ENCODE results near the gene ISG15. TPM values are rescaled to one million over a fixed set of nuclear protein-coding genes. Genes with fewer than 3 reads are reported as not detected.

Gene ISG15
- total RNA-seq, 1 donor from 2014 or later, result 22.3 TPM

- H3K9me3 Mint-ChIP-seq, result peaks cover 3% of the 10 kb centered on the region
- H3K36me3 Mint-ChIP-seq (ENCODE audit: low read depth), result peaks cover 3% of the 10 kb centered on the region
- peaks cover 3% of the 10 kb centered on the region for H3K4me1 Mint-ChIP-seq
- H3K27ac Mint-ChIP-seq (ENCODE audit: unreplicated experiment), result no peak overlapping the region
- no peak for DNase-seq (ENCODE audit: low read depth, low spot score)
- TF ChIP-seq CTCF (conservative IDR thresholded peaks at IDR 0.05), result no peak
- H3K27me3 Mint-ChIP-seq (ENCODE audit: low read depth), result peaks cover 36% of the 10 kb centered on the region
- H3K4me3 Mint-ChIP-seq, result no peak overlapping the region
Measured at GRCh38 chr1:981491-981954, 31.8 kb upstream of the ISG15 start.

GRCh38 chr1:981955-982558 is 31.2 kb upstream of the ISG15 start, which contains the start of gene PERM1:
Gene PERM1, minus strand, starts transcription at chr1:982093. Its CDS starts 1,064 bp downstream, at chr1:981029.
- peaks cover 3% of the 10 kb centered on the region for H3K4me1 Mint-ChIP-seq
- H3K9me3 Mint-ChIP-seq, result peaks cover 3% of the 10 kb centered on the region
- DNase-seq (ENCODE audit: low read depth, low spot score), result no peak
- H3K27ac Mint-ChIP-seq (ENCODE audit: unreplicated experiment), result no peak within 1 kb of the TSS
- TF ChIP-seq CTCF (conservative IDR thresholded peaks at IDR 0.05), result no peak
- peaks cover 36% of the 10 kb centered on the region for H3K27me3 Mint-ChIP-seq (ENCODE audit: low read depth)
- H3K4me3 Mint-ChIP-seq, result no peak within 1 kb of the TSS
- peaks cover 3% of the 10 kb centered on the region for H3K36me3 Mint-ChIP-seq (ENCODE audit: low read depth)

GRCh38 chr1:982765-983436 is 30.4 kb upstream of the ISG15 start:
- Mint-ChIP-seq H3K36me3 (ENCODE audit: low read depth) (peaks cover 3% of the 10 kb centered on the region), H3K9me3 (peaks cover 3% of the 10 kb centered on the region), H3K4me1 (peaks cover 3% of the 10 kb centered on the region), H3K27me3 (ENCODE audit: low read depth) (peaks cover 41% of the 10 kb centered on the region), H3K27ac (ENCODE audit: unreplicated experiment) (no peak overlapping the region), H3K4me3 (no peak overlapping the region)
- TF ChIP-seq CTCF (conservative IDR thresholded peaks at IDR 0.05), result no peak
- DNase-seq (ENCODE audit: low read depth, low spot score), result no peak

GRCh38 chr1:983798-984475 is 29.4 kb upstream of the ISG15 start:
- H3K27me3 Mint-ChIP-seq (ENCODE audit: low read depth), result peaks cover 48% of the 10 kb centered on the region
- DNase-seq (ENCODE audit: low read depth, low spot score), result peak; percentile 70
- H3K9me3 Mint-ChIP-seq, result no peaks in the 10 kb centered on the region
- no peak overlapping the region for H3K4me3 Mint-ChIP-seq
- H3K27ac Mint-ChIP-seq (ENCODE audit: unreplicated experiment), result no peak overlapping the region
- peaks cover 3% of the 10 kb centered on the region for H3K36me3 Mint-ChIP-seq (ENCODE audit: low read depth)
- TF ChIP-seq CTCF (conservative IDR thresholded peaks at IDR 0.05), result peak; percentile 96
- no peaks in the 10 kb centered on the region for H3K4me1 Mint-ChIP-seq

GRCh38 chr1:984476-984814 is 28.9 kb upstream of the ISG15 start:
- Mint-ChIP-seq H3K36me3 (ENCODE audit: low read depth) (peaks cover 3% of the 10 kb centered on the region), H3K9me3 (no peaks in the 10 kb centered on the region), H3K4me1 (no peaks in the 10 kb centered on the region), H3K27me3 (ENCODE audit: low read depth) (peaks cover 53% of the 10 kb centered on the region), H3K4me3 (no peak overlapping the region), H3K27ac (ENCODE audit: unreplicated experiment) (no peak overlapping the region)
- TF ChIP-seq CTCF (conservative IDR thresholded peaks at IDR 0.05), result peak; percentile 45
- no peak for DNase-seq (ENCODE audit: low read depth, low spot score)

All from neural crest cell (in vitro differentiated cells).